ENCODE data around the gene IL1RAPL2. TPM values are rescaled to one million over a fixed set of nuclear protein-coding genes. Genes with fewer than 3 reads are reported as not detected.

The IL1RAPL2 gene
- total RNA-seq, 1 donor from 2014 or later = not detected

DNA sequence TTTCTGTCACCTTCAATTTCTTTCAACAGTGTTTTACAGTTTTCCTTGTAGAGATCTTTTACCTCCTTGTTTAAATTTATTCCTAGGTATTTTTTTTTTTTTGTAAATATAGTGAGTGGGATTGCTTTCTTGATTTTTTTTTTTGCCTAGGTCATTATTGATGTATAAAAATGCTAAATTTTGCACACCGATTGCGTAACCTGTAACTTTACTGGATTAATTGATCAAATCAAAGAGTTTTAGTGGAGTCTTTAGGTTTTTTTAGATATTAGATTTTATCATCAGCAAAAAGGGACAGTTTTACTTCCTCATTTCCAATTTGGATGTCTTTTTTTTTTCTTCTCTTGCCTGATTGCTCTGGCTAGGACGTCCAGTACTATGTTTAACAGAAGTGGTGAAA, 613.6 kb downstream of the IL1RAPL2 start:
- Histone ChIP-seq H3K27me3 (ENCODE audit: control insufficient read depth, insufficient read depth, low read length) (no peaks in the 10 kb centered on the region), H3K4me3 (ENCODE audit: low read depth, low read length) (no peak overlapping the region), H3K36me3 (ENCODE audit: control insufficient read depth, insufficient read depth, low read length) (no peaks in the 10 kb centered on the region)
- no peak for DNase-seq (ENCODE audit: low read depth)
- TF ChIP-seq, protein P1, sequence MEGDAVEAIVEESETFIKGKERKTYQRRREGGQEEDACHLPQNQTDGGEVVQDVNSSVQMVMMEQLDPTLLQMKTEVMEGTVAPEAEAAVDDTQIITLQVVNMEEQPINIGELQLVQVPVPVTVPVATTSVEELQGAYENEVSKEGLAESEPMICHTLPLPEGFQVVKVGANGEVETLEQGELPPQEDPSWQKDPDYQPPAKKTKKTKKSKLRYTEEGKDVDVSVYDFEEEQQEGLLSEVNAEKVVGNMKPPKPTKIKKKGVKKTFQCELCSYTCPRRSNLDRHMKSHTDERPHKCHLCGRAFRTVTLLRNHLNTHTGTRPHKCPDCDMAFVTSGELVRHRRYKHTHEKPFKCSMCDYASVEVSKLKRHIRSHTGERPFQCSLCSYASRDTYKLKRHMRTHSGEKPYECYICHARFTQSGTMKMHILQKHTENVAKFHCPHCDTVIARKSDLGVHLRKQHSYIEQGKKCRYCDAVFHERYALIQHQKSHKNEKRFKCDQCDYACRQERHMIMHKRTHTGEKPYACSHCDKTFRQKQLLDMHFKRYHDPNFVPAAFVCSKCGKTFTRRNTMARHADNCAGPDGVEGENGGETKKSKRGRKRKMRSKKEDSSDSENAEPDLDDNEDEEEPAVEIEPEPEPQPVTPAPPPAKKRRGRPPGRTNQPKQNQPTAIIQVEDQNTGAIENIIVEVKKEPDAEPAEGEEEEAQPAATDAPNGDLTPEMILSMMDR (IDR thresholded peaks at IDR 0.05; ENCODE audit: insufficient read depth, low read length, severe bottlenecking) = no peak
- FAIRE-seq = no peak

- H3K27me3 ChIP-seq (ENCODE audit: control insufficient read depth, insufficient read depth, low read length) = no peaks in the 10 kb centered on the region
- H3K4me3 ChIP-seq (ENCODE audit: low read depth, low read length) = no peak overlapping the region
- no peak for DNase-seq (ENCODE audit: low read depth)
- H3K36me3 ChIP-seq (ENCODE audit: control insufficient read depth, insufficient read depth, low read length) = no peaks in the 10 kb centered on the region
- no peak for FAIRE-seq
- TF ChIP-seq, protein P1 (IDR thresholded peaks at IDR 0.05; ENCODE audit: insufficient read depth, low read length, severe bottlenecking) = no peak
Measured at GRCh38 chrX:105189093-105189492, 623.1 kb downstream of the IL1RAPL2 start.

DNA sequence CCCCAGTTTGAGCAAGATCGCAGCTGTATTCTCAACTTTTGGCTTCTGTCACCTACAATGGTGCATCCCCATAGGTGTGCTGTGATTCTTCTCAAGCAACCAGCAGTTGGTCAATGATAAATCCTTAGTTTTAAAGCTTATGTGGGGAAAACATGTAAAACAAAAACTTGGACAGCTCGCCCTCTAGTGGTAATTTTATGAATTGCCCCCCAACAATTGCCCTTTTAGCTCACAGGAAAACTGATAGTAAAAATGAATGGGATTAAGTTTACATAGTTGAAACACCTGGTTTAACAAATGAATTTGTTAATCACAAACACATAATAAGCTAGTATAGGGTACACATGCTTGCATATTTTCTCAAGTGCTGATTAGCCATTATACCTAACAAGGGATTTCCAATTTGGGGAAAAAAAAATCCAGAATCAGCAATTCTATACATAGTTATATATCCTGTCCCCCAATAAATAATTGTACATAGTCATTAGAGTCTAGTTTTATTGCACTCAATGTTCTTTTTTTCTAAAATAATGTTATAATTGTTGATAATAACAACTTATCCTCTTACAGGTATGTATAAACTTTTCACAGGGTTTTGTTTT, 624.4 kb downstream of the IL1RAPL2 start:
- no peak for FAIRE-seq
- peak; percentile 27 for DNase-seq (ENCODE audit: low read depth)
- H3K4me3 ChIP-seq (ENCODE audit: low read depth, low read length) = no peak overlapping the region

GRCh38 chrX:105191878-105192277, 625.9 kb downstream of the IL1RAPL2 start:
- Histone ChIP-seq H3K27me3 (ENCODE audit: control insufficient read depth, insufficient read depth, low read length) (no peaks in the 10 kb centered on the region), H3K4me3 (ENCODE audit: low read depth, low read length) (no peak overlapping the region), H3K36me3 (ENCODE audit: control insufficient read depth, insufficient read depth, low read length) (no peaks in the 10 kb centered on the region)
- TF ChIP-seq, protein P1 (IDR thresholded peaks at IDR 0.05; ENCODE audit: insufficient read depth, low read length, severe bottlenecking) = peak; percentile 54
- DNase-seq (ENCODE audit: low read depth) (peak; percentile 20), FAIRE-seq (no peak)

More for the DNA sequence above, 624.4 kb downstream of the IL1RAPL2 start:
- TF ChIP-seq, protein P1 (IDR thresholded peaks at IDR 0.05; ENCODE audit: insufficient read depth, low read length, severe bottlenecking) = peak; percentile 48
- no peaks in the 10 kb centered on the region for H3K27me3 ChIP-seq (ENCODE audit: control insufficient read depth, insufficient read depth, low read length)
- H3K36me3 ChIP-seq (ENCODE audit: control insufficient read depth, insufficient read depth, low read length) = no peaks in the 10 kb centered on the region

DNA sequence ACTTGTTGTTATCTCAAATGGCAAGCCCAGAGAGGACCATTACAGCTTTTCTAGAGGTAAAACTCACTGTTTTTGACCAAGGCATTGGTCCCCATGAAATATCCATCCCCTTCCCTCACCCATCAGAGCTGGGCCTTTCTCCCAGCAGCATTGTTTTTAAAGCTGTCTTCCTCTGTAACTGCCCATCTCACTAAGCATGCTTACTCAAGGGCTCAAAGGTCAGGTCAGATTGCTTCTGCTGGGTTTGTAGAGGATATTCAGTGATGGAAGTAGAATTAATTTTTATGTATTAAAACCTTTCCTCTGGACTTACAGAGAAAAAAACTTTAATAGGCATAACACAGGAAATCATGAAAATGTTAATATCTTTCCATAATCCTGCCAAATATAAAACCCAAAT, 643.4 kb downstream of the IL1RAPL2 start:
- DNase-seq (ENCODE audit: low read depth) = no peak
- H3K36me3 ChIP-seq (ENCODE audit: control insufficient read depth, insufficient read depth, low read length) = no peaks in the 10 kb centered on the region
- no peak overlapping the region for H3K4me3 ChIP-seq (ENCODE audit: low read depth, low read length)
- no peaks in the 10 kb centered on the region for H3K27me3 ChIP-seq (ENCODE audit: control insufficient read depth, insufficient read depth, low read length)
- FAIRE-seq = no peak
- TF ChIP-seq, protein P1 (IDR thresholded peaks at IDR 0.05; ENCODE audit: insufficient read depth, low read length, severe bottlenecking) = no peak

- Histone ChIP-seq H3K27me3 (ENCODE audit: control insufficient read depth, insufficient read depth, low read length) (no peaks in the 10 kb centered on the region), H3K4me3 (ENCODE audit: low read depth, low read length) (no peak overlapping the region), H3K36me3 (ENCODE audit: control insufficient read depth, insufficient read depth, low read length) (no peaks in the 10 kb centered on the region)
- TF ChIP-seq, protein P1 (IDR thresholded peaks at IDR 0.05; ENCODE audit: insufficient read depth, low read length, severe bottlenecking) = no peak
- no peak for DNase-seq (ENCODE audit: low read depth)
- FAIRE-seq = no peak
Measured at GRCh38 chrX:105210258-105210657, 644.3 kb downstream of the IL1RAPL2 start.
